Panc1 (cell line): ENCODE data around the gene NAGLU. TPM values are rescaled to one million over a fixed set of nuclear protein-coding genes. Genes with fewer than 3 reads are reported as not detected.

ENCODE experiments used
- ATAC-seq: fragments of 200-7000 bp; cut with Tn5 transposase; 2 replicates; pipeline ENCODE4 v1.9.1; 2020; ENCODE audit warnings: mild to moderate bottlenecking, moderate library complexity
- BruUV-seq: library from RNA; stranded (reverse); fragments of 400-500 nt; replicated peaks from 2 replicates; lab custom pipeline; 2021; lab: Mats Ljungman, UMichigan
- CTCF ChIA-PET: fragments of 300-600 bp; sonication (Branson Sonifier 250); formaldehyde crosslinking; loops from one replicate; lab custom pipeline; 2022; ENCODE audit warnings: antibody characterized with exemption; lab: Charles Lee
- POLR2A ChIA-PET: fragments of 300-600 bp; sonication (Branson Sonifier 250); formaldehyde crosslinking; loops from one replicate; lab custom pipeline; 2022; ENCODE audit warnings: antibody characterized with exemption; lab: Charles Lee
- DNase-seq: peaks from one replicate; pipeline ENCODE4 v3.0.0-alpha.2; 2010; ENCODE audit warnings: low read depth, low spot score
- H3K27ac ChIP-seq: 2 replicates; pipeline ENCODE4 v1.5.1; 2011; ENCODE audit warnings: mild to moderate bottlenecking, low read length, inconsistent platforms
- H3K27me3 ChIP-seq: fragments of 200-500 bp; sonication (Bioruptor generic); 2 replicates; pipeline ENCODE4 v1.6.0; 2014; ENCODE audit warnings: low read length, inconsistent platforms; ENCODE audit not compliant: control insufficient read depth, insufficient read depth
- H3K36me3 ChIP-seq: fragments of 200-500 bp; sonication (Bioruptor generic); 2 replicates; pipeline ENCODE4 v1.5.1; 2014; ENCODE audit warnings: inconsistent platforms, mild to moderate bottlenecking, low read length, moderate library complexity; ENCODE audit not compliant: control insufficient read depth, insufficient read depth
- H3K4me1 ChIP-seq: 2 replicates; pipeline ENCODE4 v1.5.1; 2011; ENCODE audit warnings: inconsistent platforms, mild to moderate bottlenecking, low read length, moderate library complexity; ENCODE audit not compliant: control insufficient read depth, insufficient read depth
- H3K4me3 ChIP-seq, 2 experiments: 2 replicates each; pipeline ENCODE4 v1.5.1; 2011 to 2012; ENCODE audit warnings: low read depth in 2 of 2, low read length in 2 of 2, mild to moderate bottlenecking in 2 of 2, inconsistent platforms in 1 of 2, moderate library complexity in 1 of 2
- H3K9me3 ChIP-seq: fragments of 200-500 bp; sonication (Bioruptor generic); 2 replicates; pipeline ENCODE4 v1.5.1; 2014; ENCODE audit warnings: low read depth, mild to moderate bottlenecking, inconsistent platforms, low read length, moderate library complexity; ENCODE audit not compliant: control insufficient read depth, insufficient read depth
- CTCF ChIP-seq: fragments of 450-650 bp; IDR thresholded peaks from 2 replicates; pipeline ENCODE4 v1.5.1; 2017; ENCODE audit warnings: mild to moderate bottlenecking
- POLR2AphosphoS5 ChIP-seq: IDR thresholded peaks from 2 replicates; pipeline ENCODE4 v1.6.1; 2012; ENCODE audit warnings: mild to moderate bottlenecking, low read depth, low read length, moderate library complexity
- REST ChIP-seq, 2 experiments: IDR thresholded peaks; 2 replicates each; pipeline ENCODE4 v1.6.1; 2011 to 2012; ENCODE audit warnings: low read depth in 2 of 2, control low read depth in 1 of 2, low read length in 1 of 2, mild to moderate bottlenecking in 1 of 2, moderate library complexity in 1 of 2; ENCODE audit not compliant: insufficient read depth in 1 of 2
- SIN3A ChIP-seq: IDR thresholded peaks from 2 replicates; pipeline ENCODE4 v1.6.1; 2012; ENCODE audit warnings: low read depth, mild to moderate bottlenecking, low read length, moderate library complexity, borderline replicate concordance; ENCODE audit not compliant: insufficient read depth
- TCF7L2 ChIP-seq: IDR thresholded peaks from 2 replicates; pipeline ENCODE4 v1.6.1; 2011; ENCODE audit warnings: mild to moderate bottlenecking, low read depth, low read length, inconsistent platforms
- in situ Hi-C: cut with HindIII; loops from 2 replicates; pipeline ENCODE4 v1.10.0; 2016; ENCODE audit warnings: low sequenced_read_pairs, low pct_unique_long_range_greater_than_20kb
- intact Hi-C: fragments of 100-400 bp; cut with micrococcal nuclease; formaldehyde crosslinking; loops from one replicate; pipeline ENCODE4 v1.10.0; 2022; ENCODE audit not compliant: unreplicated experiment
- total RNA-seq: library from RNA; stranded (reverse); gene quantifications from one replicate; pipeline ENCODE4 v1.2.1, GENCODE V29; 2021; ENCODE audit not compliant: unreplicated experiment

NAGLU gene
- total RNA-seq, 1 experiment from 2014 or later = 33.5 TPM

- CTCF ChIA-PET = no interaction called here
- Histone ChIP-seq H3K36me3 (peaks cover 3% of the 10 kb centered on the region; the same call in 1 of the 2 replicates), H3K9me3 (no peaks in the 10 kb centered on the region), H3K27ac (no peak overlapping the region), H3K4me1 (no peaks in the 10 kb centered on the region), H3K4me3 (no peak overlapping the region), H3K27me3 (no peaks in the 10 kb centered on the region)
- in situ Hi-C loops (no loop called here), intact Hi-C loops (no loop called here)
- DNase-seq = no peak
- POLR2A ChIA-PET = no interaction called here
- BruUV-seq = no TSS peak
- TF ChIP-seq REST (IDR thresholded peaks at IDR 0.05; ENCODE audit: insufficient read depth in 1 of 2, low read depth in 2 of 2, low read length in 1 of 2) = no peak
- TF ChIP-seq TCF7L2 = no peak
- no peak for TF ChIP-seq CTCF
- no peak for TF ChIP-seq SIN3A
- no peak for TF ChIP-seq POLR2AphosphoS5
- ATAC-seq = no peak
Measured at GRCh38 chr17:42509841-42510240, 26.2 kb upstream of the NAGLU start.

- in situ Hi-C loops (no loop called here), intact Hi-C loops (no loop called here)
- BruUV-seq = no TSS peak
- ChIA-PET CTCF (no interaction called here), POLR2A (no interaction called here)
- no peak overlapping the region for H3K4me3 ChIP-seq
- no peaks in the 10 kb centered on the region for H3K27me3 ChIP-seq
- no peaks in the 10 kb centered on the region for H3K9me3 ChIP-seq
- DNase-seq (no peak), ATAC-seq (no peak)
- H3K27ac ChIP-seq = no peak overlapping the region
- H3K4me1 ChIP-seq = peaks cover 9% of the 10 kb centered on the region
- TF ChIP-seq TCF7L2 = no peak
- no peak for TF ChIP-seq REST (IDR thresholded peaks at IDR 0.05; ENCODE audit: insufficient read depth in 1 of 2, low read depth in 2 of 2, low read length in 1 of 2)
- no peak for TF ChIP-seq POLR2AphosphoS5
- no peak for TF ChIP-seq CTCF
- no peak for TF ChIP-seq SIN3A
- H3K36me3 ChIP-seq = peaks cover 3% of the 10 kb centered on the region; the same call in 1 of the 2 replicates
Measured at GRCh38 chr17:42512246-42512645, 23.8 kb upstream of the NAGLU start.
